ELF-1 (cell line): Measurements from ENCODE around the gene MFNG.

Experiments used
- DNase-seq: peaks from one replicate; pipeline ENCODE4 v3.0.0-alpha.2; 2016; ENCODE audit warnings: low read depth, low spot score

Gene MFNG

DNA sequence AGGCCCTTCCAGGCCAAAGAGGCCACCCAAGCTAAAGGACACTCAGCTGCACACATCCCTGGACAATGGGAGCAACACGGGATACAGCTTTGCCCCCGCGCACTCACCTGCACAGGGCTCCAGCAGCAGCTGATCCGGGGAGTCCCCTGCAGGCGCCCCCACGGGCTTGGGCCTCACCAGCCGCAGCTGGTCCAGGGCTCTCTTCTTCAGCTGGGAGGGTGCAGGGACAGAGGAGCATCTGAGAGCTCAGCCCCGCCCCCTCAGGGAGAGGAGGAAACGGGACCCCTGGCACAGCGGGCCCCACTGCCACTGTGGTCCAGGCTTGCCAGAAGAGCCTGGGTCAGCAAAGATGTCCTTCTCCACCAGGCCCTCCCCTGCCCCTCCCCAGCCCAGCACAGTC is 7.8 kb upstream of the MFNG start:
- no peak for DNase-seq

- DNase-seq: peak; percentile 72
Observed at GRCh38 chr22:37492428-37493344, 6.5 kb upstream of the MFNG start.

DNA sequence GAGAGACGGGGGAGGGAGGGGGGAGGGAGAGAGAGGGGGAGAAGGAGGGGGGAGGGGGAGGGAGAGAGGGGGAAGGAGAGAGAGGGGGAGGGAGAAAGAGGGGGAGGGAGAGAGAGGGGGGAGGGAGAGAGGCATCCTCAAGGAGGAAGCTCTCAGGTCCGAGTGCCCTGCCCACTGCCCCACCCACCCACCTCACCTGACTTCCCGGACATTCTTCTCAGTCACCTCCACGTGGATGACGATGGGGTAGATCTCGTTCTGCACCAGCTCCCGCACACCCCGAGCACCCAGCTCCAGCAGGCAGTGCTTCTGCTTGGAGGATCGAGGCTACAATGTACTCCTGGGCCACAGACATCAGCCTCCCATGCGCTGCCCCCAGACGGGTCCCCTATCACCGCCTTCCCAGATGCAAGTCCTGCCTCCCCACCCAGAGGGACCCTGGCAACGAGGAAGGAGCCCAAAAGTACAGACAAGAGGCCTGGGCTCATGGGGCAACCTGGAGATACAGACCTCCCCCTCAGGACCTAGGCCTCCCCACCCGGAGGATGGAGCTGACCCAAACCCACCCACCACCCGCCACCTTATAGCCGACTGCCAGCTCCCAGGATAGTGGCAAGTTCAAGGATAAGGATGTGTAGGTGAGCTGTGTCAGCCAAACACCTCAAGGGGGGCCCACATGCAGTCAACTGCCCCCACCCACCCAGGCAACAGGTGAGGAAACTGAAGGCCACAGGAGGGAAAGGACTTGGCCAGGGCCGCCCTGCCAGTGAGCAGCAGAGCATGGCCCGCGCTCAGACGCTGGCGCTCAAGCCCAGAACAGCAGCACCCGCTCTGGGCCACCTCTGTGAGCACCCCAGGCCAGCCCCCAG is 5.6 kb upstream of the MFNG start:
- DNase-seq: no peak

GRCh38 chr22:37491106-37491505 is 4.9 kb upstream of the MFNG start:
- DNase-seq: no peak

- no peak for DNase-seq
Observed at GRCh38 chr22:37489983-37490382, 3.8 kb upstream of the MFNG start.

- no peak for DNase-seq
Observed at GRCh38 chr22:37488337-37489135, 2.4 kb upstream of the MFNG start.

DNA sequence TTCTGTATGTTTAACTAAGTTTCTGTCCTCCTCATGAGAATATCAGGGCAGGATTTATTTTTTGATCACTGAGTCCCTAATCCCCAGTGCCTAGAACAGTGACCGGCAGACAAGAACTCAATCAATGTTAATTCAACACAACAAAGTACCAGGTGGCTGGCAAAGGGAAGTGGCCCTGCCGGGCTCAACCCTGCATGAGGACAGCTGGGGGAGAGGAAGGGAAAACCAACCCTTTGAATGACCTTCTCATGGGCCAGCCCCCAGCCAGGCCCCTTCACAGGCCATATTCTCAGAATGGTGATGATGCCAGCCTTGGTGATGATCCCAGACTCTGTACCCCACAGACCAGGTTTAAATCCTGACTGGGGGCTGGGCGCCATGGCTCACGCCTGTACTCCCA is 1.4 kb upstream of the MFNG start:
- DNase-seq: no peak

DNA sequence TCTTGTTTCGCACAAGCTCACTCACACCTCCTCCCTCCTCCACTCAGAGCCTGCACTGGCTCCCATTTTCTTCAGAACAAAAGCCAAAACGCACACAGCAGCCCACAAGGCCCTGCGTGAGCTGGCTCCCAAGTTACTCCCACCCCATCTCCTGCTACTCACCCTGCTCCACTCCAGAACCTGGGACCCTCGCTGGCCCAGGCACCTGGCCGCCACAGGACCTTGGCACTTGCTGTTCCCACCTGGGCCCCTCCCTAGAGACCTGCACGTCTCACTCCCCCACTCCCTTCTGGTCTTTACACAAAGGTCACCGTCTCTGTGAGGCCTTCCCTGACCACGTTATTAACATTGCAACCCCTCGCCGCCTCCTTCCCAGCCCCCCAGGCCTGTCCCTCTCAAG is 945 bp upstream of the MFNG start:
- no peak for DNase-seq

DNA sequence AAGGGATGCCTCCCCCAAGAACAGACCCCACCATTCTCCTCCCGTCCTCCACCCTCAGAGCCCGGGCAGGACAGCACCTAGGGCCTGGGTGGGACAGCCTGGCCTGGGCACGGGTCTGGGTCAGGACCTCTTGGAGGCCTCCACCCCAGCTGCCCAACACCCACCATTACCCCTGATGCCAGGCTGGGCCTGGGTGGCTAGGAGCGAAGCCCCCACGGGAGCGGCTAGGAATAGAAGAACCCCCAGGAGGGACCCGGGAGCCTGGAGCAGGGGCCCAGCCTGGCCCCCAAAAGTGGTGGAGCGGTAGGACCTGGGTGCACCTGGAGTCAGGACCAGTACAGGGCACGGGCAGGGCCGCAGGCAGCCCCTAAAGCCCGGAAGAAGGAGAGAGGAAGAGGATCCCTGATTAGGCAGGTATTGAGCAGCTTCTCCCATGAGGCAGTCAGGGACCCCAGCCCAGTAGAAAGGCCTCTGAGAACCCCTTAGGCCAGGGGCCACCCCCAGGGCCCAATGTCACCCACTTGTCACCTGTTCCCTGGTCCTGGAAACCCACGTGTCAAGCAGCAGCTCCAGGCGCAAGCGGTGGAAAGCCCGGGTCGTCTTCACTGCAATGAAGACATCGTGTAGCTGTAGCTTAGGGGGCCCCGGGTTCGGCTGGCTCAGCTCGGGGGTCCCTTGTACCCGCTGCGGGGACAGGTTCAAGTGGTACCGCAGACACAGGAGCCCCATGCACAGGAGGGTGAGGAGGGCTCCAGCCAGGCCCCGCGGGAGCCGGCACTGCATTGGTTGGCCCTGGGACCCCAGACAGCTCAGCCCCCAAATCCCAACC is 575 bp downstream of the MFNG start:
- no peak for DNase-seq

- no peak for DNase-seq
Observed at GRCh38 chr22:37484480-37485394, 1.4 kb downstream of the MFNG start.

DNA sequence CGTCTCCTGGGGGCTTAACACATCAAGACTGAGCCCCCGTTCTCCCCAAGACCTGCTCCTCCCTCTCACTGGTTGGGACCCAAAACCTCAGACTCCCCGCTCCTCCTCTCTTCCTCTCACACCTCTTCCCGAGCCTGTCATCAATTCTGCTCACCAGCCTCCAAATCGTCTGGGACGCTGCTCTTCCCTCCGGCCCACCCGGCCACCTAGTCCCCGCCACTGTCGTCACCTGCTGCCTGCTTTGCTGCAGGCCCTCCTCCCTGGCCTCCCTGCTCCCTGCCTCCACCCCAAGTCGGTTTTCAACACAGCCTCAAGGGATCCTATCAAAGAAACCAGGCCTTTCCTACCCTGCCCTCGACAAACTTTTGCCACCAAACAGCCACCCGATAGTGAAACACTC is 3.1 kb downstream of the MFNG start:
- DNase-seq: no peak

DNA sequence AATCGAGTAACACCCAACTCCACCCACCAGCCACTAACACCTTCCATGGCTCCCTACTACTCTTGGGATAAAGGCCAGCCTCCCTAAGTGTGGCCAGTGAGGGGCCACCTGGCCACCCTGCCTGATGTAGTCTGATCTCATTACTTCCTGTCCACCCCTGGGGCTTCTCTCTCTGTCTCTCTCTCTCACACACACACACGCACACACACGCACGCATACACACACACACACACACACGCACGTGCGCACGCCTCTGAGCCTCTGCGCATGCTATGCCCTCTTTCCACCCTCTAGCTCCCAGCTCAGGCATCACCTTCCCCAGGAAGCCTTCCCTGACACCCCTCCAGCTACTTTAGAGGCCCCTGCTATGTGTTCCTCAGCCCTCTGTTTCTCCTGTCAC is 3.9 kb downstream of the MFNG start:
- no peak for DNase-seq

GRCh38 chr22:37481347-37481907 is 4.8 kb downstream of the MFNG start:
- no peak for DNase-seq

GRCh38 chr22:37480387-37481346 is 5.5 kb downstream of the MFNG start:
- DNase-seq: no peak

DNA sequence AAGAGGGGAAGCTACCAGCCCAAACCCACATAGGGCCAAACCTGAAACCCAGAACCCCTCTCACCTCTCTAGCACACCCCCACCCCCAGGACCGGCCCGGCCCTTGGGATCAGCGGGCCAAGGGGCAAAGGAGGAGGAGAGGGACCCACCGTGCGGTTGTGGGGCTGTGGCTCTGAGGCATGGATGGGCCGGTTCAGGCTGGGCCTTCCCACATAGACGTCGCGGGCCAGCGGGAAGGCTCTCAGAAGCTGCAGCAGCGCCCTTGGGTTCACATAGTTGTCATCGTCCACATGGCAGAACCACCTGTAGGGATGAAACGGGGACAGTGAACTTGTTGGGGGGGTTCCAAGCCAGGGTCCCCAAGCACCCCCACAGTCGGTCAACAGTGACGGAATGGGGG is 7.0 kb downstream of the MFNG start:
- DNase-seq: no peak

GRCh38 chr22:37476389-37477329 is 9.5 kb downstream of the MFNG start:
- no peak for DNase-seq

DNA sequence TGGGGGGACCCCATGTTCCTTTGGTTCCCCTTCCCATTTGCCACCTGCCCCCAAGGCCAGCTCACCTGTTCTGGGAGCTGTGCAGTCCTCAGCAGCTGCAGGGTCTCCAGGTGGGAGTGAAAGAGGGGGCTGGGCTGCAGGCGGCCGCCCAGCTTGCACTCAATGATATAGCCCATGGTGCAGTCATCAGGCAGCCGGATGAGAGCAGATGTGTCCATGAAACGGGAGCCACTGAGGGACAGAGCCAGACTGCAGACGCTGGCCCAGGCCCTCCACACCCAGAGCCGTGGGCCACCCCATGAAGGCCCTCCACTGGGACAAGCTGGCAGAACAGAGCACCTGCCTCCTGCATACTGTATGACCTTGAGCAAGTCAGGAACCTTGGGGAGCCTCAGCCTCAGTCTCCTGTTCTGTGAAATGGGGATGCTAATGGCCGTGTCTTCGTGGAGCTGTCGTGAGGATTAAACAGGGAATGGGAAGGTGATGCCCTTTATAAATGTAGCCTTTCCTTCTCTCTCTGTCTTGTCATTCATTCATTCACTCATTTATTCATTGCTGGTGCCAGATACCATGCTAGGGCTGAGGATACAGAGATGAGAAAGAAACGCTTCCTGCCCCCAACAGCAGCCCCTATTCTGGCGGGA is 11.6 kb downstream of the MFNG start:
- no peak for DNase-seq
